Upper lobe of left lung (tissue), 6 donors: ENCODE results near the gene USH1G. TPM values are rescaled to one million over a fixed set of nuclear protein-coding genes. Genes with fewer than 3 reads are reported as not detected.

ENCODE experiments used
- ATAC-seq, 2 donors: fragments of 200-7000 bp; cut with Tn5 transposase; one replicate each; pipeline ENCODE4 v1.9.1; 2022; ENCODE audit warnings: mild to moderate bottlenecking in 2 of 2, moderate library complexity in 2 of 2; ENCODE audit not compliant: low FRiP score in 2 of 2
- DNase-seq, 2 donors: peaks; one replicate each; pipeline ENCODE4 v3.0.0-alpha.2; 2019 to 2020
- H3K27ac ChIP-seq, 4 donors: fragments of 200-600 bp; sonication (generic); one replicate each; pipeline ENCODE4 v1.5.1; 2016 to 2019
- H3K27me3 ChIP-seq, 4 donors: fragments of 200-600 bp; sonication (generic); one replicate each; pipeline ENCODE4 v1.5.1; 2017 to 2019
- H3K36me3 ChIP-seq, 4 donors: fragments of 200-600 bp; sonication (generic); one replicate each; pipeline ENCODE4 v1.5.1; 2016 to 2019
- H3K4me1 ChIP-seq, 4 donors: fragments of 200-600 bp; sonication (generic); one replicate each; pipeline ENCODE4 v1.5.1; 2018 to 2019
- H3K4me3 ChIP-seq, 4 donors: fragments of 200-600 bp; sonication (generic); one replicate each; pipeline ENCODE4 v1.5.1; 2017 to 2019; ENCODE audit warnings: mild to moderate bottlenecking in 2 of 4, moderate library complexity in 1 of 4
- H3K9me3 ChIP-seq, 4 donors: fragments of 200-600 bp; sonication (generic); one replicate each; pipeline ENCODE4 v1.5.1; 2018 to 2019
- EP300 ChIP-seq, 4 donors: sonication (generic); formaldehyde crosslinking; IDR thresholded peaks; one replicate each; pipeline ENCODE4 v1.5.1; 2017; ENCODE audit warnings: antibody characterized with exemption in 4 of 4, control low read depth in 2 of 4
- POLR2A ChIP-seq, 4 donors: fragments of 450-650 bp; IDR thresholded peaks; one replicate each; pipeline ENCODE4 v1.5.1; 2016 to 2017; ENCODE audit warnings: antibody characterized with exemption in 4 of 4, mild to moderate bottlenecking in 2 of 4
- POLR2AphosphoS5 ChIP-seq, 2 donors: sonication (generic); formaldehyde crosslinking; IDR thresholded peaks; one replicate each; pipeline ENCODE4 v1.5.1; 2017; ENCODE audit warnings: antibody characterized with exemption in 2 of 2
- WGBS, 2 donors: methylation state at CpG; one replicate each; pipeline ENCODE4 v1.1.5; 2017 to 2018; 5-methylcytosine and 5-hydroxymethylcytosine counted together
- total RNA-seq, 6 donors: library from RNA; depleted of rRNA in 4 of 6; stranded (reverse); fragments of >200 nt in 4 of 6; gene quantifications; one replicate each; pipeline versions ENCODE4 v1.1.0 to v1.2.1, GENCODE V29; 2016 to 2021
- TF ChIP-seq, protein P1 (sequence below), 6 experiments: fragments of 450-650 bp in 4 of 6; fragments of 200-600 bp in 2 of 6; sonication (generic) in 2 of 6; IDR thresholded peaks; one replicate each; pipeline ENCODE4 v1.5.1; 2016 to 2019; ENCODE audit warnings: antibody characterized with exemption in 6 of 6
- donor health status: DM: no; HTN: no; CAD: no; lungs with moderate emphysema.
- donor health status: DM: no; HTN: yes; CAD: no; lungs with severe emphysema.

The USH1G gene
- total RNA-seq, 6 donors from 2014 or later = 0.13 TPM; not detected in 5

GRCh38 chr17:74892013-74892841 lies 30.8 kb downstream of the USH1G start:
- no peak for TF ChIP-seq POLR2A (IDR thresholded peaks at IDR 0.05)
- TF ChIP-seq, protein P1, sequence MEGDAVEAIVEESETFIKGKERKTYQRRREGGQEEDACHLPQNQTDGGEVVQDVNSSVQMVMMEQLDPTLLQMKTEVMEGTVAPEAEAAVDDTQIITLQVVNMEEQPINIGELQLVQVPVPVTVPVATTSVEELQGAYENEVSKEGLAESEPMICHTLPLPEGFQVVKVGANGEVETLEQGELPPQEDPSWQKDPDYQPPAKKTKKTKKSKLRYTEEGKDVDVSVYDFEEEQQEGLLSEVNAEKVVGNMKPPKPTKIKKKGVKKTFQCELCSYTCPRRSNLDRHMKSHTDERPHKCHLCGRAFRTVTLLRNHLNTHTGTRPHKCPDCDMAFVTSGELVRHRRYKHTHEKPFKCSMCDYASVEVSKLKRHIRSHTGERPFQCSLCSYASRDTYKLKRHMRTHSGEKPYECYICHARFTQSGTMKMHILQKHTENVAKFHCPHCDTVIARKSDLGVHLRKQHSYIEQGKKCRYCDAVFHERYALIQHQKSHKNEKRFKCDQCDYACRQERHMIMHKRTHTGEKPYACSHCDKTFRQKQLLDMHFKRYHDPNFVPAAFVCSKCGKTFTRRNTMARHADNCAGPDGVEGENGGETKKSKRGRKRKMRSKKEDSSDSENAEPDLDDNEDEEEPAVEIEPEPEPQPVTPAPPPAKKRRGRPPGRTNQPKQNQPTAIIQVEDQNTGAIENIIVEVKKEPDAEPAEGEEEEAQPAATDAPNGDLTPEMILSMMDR (IDR thresholded peaks at IDR 0.05) = no peak
- no peak for TF ChIP-seq POLR2AphosphoS5 (IDR thresholded peaks at IDR 0.05)
- TF ChIP-seq EP300 (IDR thresholded peaks at IDR 0.05) = no peak
- Histone ChIP-seq H3K4me3 (no peak overlapping the region), H3K36me3 (no peaks in the 10 kb centered on the region), H3K4me1 (peaks cover 10 to 19% (median 15%) of the 10 kb centered on the region in 4 donors), H3K27ac (no peak overlapping the region), H3K9me3 (no peaks in the 10 kb centered on the region), H3K27me3 (peaks cover 0 to 26% (median 15%) of the 10 kb centered on the region in 4 donors)
- ATAC-seq (peak in 1 of 2 donors; percentile 27), DNase-seq (peak in 1 of 2 donors; percentile 68)
- WGBS, 2 donors = 53 to 62% methylated on average over 11 to 19 of the region's 20 CpGs

DNA sequence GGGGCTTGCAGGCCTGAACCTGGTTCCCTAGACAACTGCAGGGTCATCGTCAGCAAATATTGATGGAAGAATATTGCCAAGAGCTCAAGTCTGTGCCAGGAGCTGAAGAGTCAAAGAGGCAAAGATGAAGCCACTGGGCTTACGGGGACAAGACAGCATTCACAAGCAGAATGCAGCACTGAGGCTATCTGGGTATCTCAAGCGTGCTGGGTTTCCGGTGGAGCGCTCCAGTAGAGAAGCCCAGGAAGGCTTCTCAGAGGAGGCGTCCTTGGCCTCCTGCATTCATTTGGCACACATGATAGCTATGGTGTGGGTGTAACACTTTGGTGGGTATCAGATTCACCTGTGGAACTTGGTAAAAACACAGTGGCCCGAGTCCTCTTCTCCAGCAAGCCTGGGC lies 32.5 kb downstream of the USH1G start:
- Histone ChIP-seq H3K4me1 (peaks cover 10 to 19% (median 15%) of the 10 kb centered on the region in 4 donors), H3K27me3 (peaks cover 0 to 26% (median 15%) of the 10 kb centered on the region in 4 donors), H3K27ac (no peak overlapping the region), H3K9me3 (no peaks in the 10 kb centered on the region), H3K4me3 (no peak overlapping the region), H3K36me3 (no peaks in the 10 kb centered on the region)
- TF ChIP-seq POLR2AphosphoS5 (IDR thresholded peaks at IDR 0.05) (no peak), POLR2A (IDR thresholded peaks at IDR 0.05) (no peak), EP300 (IDR thresholded peaks at IDR 0.05) (no peak)
- TF ChIP-seq, protein P1 (IDR thresholded peaks at IDR 0.05) = no peak
- WGBS, 2 donors = 90 to 100% methylated on average over 3 to 7 of the region's 7 CpGs
- no peak for DNase-seq
- no peak for ATAC-seq

DNA sequence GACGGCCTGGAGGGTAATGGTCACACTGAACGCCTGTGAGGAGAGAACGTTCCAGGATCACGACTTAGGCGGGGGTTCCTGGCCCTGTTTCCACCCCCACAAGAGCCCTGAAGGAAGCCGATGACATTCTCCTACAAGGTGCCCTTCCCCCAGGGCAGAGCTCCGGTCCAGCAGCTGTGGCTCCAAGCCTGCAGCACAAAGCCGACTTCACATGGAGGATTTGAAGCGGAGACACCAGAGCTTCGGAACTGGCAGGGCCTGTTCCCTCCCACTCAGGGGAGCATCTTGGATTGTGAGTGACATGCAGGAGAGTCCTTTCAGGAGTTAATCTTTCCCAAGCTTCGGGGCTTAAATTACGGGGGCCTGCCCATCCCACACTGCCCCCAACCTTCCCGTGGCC lies 34.6 kb downstream of the USH1G start:
- H3K27ac ChIP-seq = no peak overlapping the region
- 52 to 66% methylated on average over 10 to 12 of the region's 13 CpGs for WGBS, 2 donors
- H3K27me3 ChIP-seq = peaks cover 0 to 14% (median 9%) of the 10 kb centered on the region in 4 donors
- no peaks in the 10 kb centered on the region for H3K9me3 ChIP-seq
- TF ChIP-seq EP300 (IDR thresholded peaks at IDR 0.05) = no peak
- TF ChIP-seq POLR2AphosphoS5 (IDR thresholded peaks at IDR 0.05) = no peak
- TF ChIP-seq POLR2A (IDR thresholded peaks at IDR 0.05) = no peak
- TF ChIP-seq, protein P1 (IDR thresholded peaks at IDR 0.05) = no peak
- H3K36me3 ChIP-seq = no peaks in the 10 kb centered on the region
- DNase-seq = no peak
- ATAC-seq = no peak
- no peak overlapping the region for H3K4me3 ChIP-seq
- H3K4me1 ChIP-seq = peaks cover 5 to 14% (median 10%) of the 10 kb centered on the region in 4 donors

DNA sequence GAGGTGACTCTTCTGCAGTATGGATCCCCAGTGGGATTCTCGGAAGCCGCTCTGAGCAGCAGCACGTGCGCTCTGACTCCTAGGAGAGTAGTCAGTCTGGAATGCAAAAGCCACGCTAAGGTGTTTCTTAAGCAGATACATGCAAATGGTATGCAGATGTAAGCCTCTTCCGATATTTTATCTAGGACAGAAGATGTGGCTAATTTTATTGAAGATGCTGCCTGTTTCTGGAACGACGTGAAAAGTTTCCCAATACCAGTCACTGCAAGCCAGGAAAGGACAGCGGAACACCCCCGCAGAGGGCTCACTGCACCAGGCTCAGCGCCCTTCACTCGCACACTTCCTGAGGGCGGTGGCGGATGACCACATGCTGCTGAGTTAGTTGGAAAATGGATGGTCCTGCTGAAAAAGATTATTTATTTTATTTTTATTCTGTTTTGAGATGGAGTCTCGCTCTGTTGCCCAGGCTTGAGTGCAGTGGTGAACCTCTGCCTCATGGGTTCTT lies 39.8 kb downstream of the USH1G start:
- H3K36me3 ChIP-seq = no peaks in the 10 kb centered on the region
- no peak overlapping the region for H3K4me3 ChIP-seq
- no peak for DNase-seq
- no peaks in the 10 kb centered on the region for H3K9me3 ChIP-seq
- 55 to 58% methylated on average over 15 of the region's 15 CpGs for WGBS, 2 donors
- no peak for TF ChIP-seq POLR2AphosphoS5 (IDR thresholded peaks at IDR 0.05)
- no peak for TF ChIP-seq EP300 (IDR thresholded peaks at IDR 0.05)
- TF ChIP-seq, protein P1 (IDR thresholded peaks at IDR 0.05) = no peak
- TF ChIP-seq POLR2A (IDR thresholded peaks at IDR 0.05) = no peak
- no peak overlapping the region for H3K27ac ChIP-seq
- no peaks in the 10 kb centered on the region for H3K27me3 ChIP-seq
- H3K4me1 ChIP-seq = no peaks in the 10 kb centered on the region
- ATAC-seq = peak in 1 of 2 donors; percentile 62
